ENCODE measurements around the gene ZFAND2B.

GRCh38 chr2:219167997-219168396, 38.6 kb upstream of the ZFAND2B start:
- TF ChIP-seq POLR2A (IDR thresholded peaks at IDR 0.05): no peak
- TF ChIP-seq CTCF (IDR thresholded peaks at IDR 0.05 in 8 of 11, conservative IDR thresholded peaks at IDR 0.05 in 3 of 11): no peak

All from spleen (tissue), 7 donors.